ENCODE data around the gene CCDC50. TPM values are rescaled to one million over a fixed set of nuclear protein-coding genes. Genes with fewer than 3 reads are reported as not detected.

CCDC50 gene
- total RNA-seq, 1 donor from 2014 or later: 51.2 TPM

- Histone ChIP-seq H3K27me3 (peaks cover 2% of the 10 kb centered on the region), H3K4me2 (no peak overlapping the region), H3K79me2 (ENCODE audit: low read depth) (peaks cover 84% of the 10 kb centered on the region), H3K4me3 (no peak overlapping the region), H3F3A (ENCODE audit: low read depth) (peaks cover 14% of the 10 kb centered on the region), H3K27ac (no peak overlapping the region), H3K36me3 (no peaks in the 10 kb centered on the region), H3K9ac (no peak overlapping the region), H3K4me1 (peaks cover 40% of the 10 kb centered on the region), H2AFZ (replicated peaks) (no peak overlapping the region), H4K20me1 (ENCODE audit: low read depth) (peaks cover 16% of the 10 kb centered on the region), H3K9me3 (ENCODE audit: low read depth) (no peaks in the 10 kb centered on the region)
- peaks cover 19% of the 10 kb centered on the region for H3K9me3 Mint-ChIP-seq
- H3K4me1 Mint-ChIP-seq: peaks cover 26% of the 10 kb centered on the region
- H3K4me3 Mint-ChIP-seq: no peak overlapping the region
- no peaks in the 10 kb centered on the region for H3K27me3 Mint-ChIP-seq (ENCODE audit: insufficient read depth, low read depth)
- no peak for DNase-seq (ENCODE audit: low spot score)
- peaks cover 18% of the 10 kb centered on the region for H3K36me3 Mint-ChIP-seq
- H3K27ac Mint-ChIP-seq: no peak overlapping the region
- TF ChIP-seq CTCF (IDR thresholded peaks at IDR 0.05) (no peak), EZH2 (IDR thresholded peaks at IDR 0.05) (no peak), EZH2phosphoT487 (IDR thresholded peaks at IDR 0.05) (no peak)
Observed at GRCh38 chr3:191333298-191333880, 4.2 kb downstream of the CCDC50 start.

GRCh38 chr3:191334346-191334893 is 5.2 kb downstream of the CCDC50 start:
- H3K27me3 Mint-ChIP-seq (ENCODE audit: insufficient read depth, low read depth): no peaks in the 10 kb centered on the region
- H3K27ac Mint-ChIP-seq: no peak overlapping the region
- Histone ChIP-seq H3K4me3 (no peak overlapping the region), H3K27ac (no peak overlapping the region), H4K20me1 (ENCODE audit: low read depth) (peaks cover 16% of the 10 kb centered on the region), H3K9me3 (ENCODE audit: low read depth) (no peaks in the 10 kb centered on the region), H3K4me2 (no peak overlapping the region), H3K4me1 (peaks cover 40% of the 10 kb centered on the region), H3K79me2 (ENCODE audit: low read depth) (peaks cover 90% of the 10 kb centered on the region), H3K27me3 (no peaks in the 10 kb centered on the region), H2AFZ (replicated peaks) (no peak overlapping the region), H3F3A (ENCODE audit: low read depth) (peaks cover 14% of the 10 kb centered on the region), H3K9ac (no peak overlapping the region), H3K36me3 (no peaks in the 10 kb centered on the region)
- no peak for DNase-seq (ENCODE audit: low spot score)
- H3K4me3 Mint-ChIP-seq: no peak overlapping the region
- peaks cover 21% of the 10 kb centered on the region for H3K4me1 Mint-ChIP-seq
- TF ChIP-seq EZH2 (IDR thresholded peaks at IDR 0.05) (no peak), EZH2phosphoT487 (IDR thresholded peaks at IDR 0.05) (no peak), CTCF (IDR thresholded peaks at IDR 0.05) (no peak)
- peaks cover 18% of the 10 kb centered on the region for H3K36me3 Mint-ChIP-seq
- peaks cover 19% of the 10 kb centered on the region for H3K9me3 Mint-ChIP-seq

DNA sequence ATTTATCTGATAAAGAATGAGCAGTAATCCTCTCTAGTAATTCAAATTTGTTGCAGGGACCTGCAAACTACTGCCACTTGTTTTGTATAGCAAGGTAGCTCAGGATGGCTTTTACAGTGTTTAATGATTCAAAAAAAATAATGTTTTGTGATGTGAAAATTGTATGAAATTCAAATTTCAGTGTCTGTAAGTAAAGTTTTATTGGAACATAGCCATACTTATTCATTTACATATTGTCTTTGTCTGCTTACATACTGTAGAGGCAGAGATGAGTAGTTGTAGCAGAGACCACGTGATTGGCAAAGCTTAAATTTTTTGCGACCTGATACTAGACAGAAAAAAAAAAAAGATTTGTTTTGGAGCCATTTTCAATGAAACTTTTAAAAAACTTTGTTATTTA is 7.6 kb downstream of the CCDC50 start:
- peaks cover 96% of the 10 kb centered on the region for H3K79me2 ChIP-seq (ENCODE audit: low read depth)
- Mint-ChIP-seq H3K27ac (no peak overlapping the region), H3K4me3 (no peak overlapping the region), H3K4me1 (peaks cover 8% of the 10 kb centered on the region), H3K36me3 (peaks cover 21% of the 10 kb centered on the region), H3K27me3 (ENCODE audit: insufficient read depth, low read depth) (no peaks in the 10 kb centered on the region), H3K9me3 (peaks cover 19% of the 10 kb centered on the region)
- peaks cover 26% of the 10 kb centered on the region for H3K4me1 ChIP-seq
- no peaks in the 10 kb centered on the region for H3F3A ChIP-seq (ENCODE audit: low read depth)
- H2AFZ ChIP-seq (replicated peaks): no peak overlapping the region
- H3K36me3 ChIP-seq: no peaks in the 10 kb centered on the region
- TF ChIP-seq CTCF (IDR thresholded peaks at IDR 0.05) (no peak), EZH2 (IDR thresholded peaks at IDR 0.05) (no peak), EZH2phosphoT487 (IDR thresholded peaks at IDR 0.05) (no peak)
- no peak overlapping the region for H3K27ac ChIP-seq
- H3K4me2 ChIP-seq: no peak overlapping the region
- no peak overlapping the region for H3K4me3 ChIP-seq
- DNase-seq (ENCODE audit: low spot score): no peak
- H3K27me3 ChIP-seq: no peaks in the 10 kb centered on the region
- no peaks in the 10 kb centered on the region for H3K9me3 ChIP-seq (ENCODE audit: low read depth)
- H4K20me1 ChIP-seq (ENCODE audit: low read depth): no peaks in the 10 kb centered on the region
- H3K9ac ChIP-seq: no peak overlapping the region

Data from neural progenitor cell (in vitro differentiated cells).